HepG2 (cell line): ENCODE data around the gene MICA.

Source experiments
- HDAC6 ChIP-seq: fragments of 200-600 bp; sonication (generic); IDR thresholded peaks from 2 replicates; pipeline ENCODE4 v1.7.0; 2017; ENCODE audit warnings: mild to moderate bottlenecking, antibody characterized with exemption, low read length, low read depth
- NFAT5 ChIP-seq: sonication (generic); formaldehyde crosslinking; IDR thresholded peaks from 2 replicates; pipeline ENCODE4 v1.4.0; 2020; ENCODE audit warnings: missing genetic modification reagents
- POLR2AphosphoS5 ChIP-seq: IDR thresholded peaks from 2 replicates; pipeline ENCODE4 v1.6.1; 2012; ENCODE audit warnings: low read depth, low read length

DNA sequence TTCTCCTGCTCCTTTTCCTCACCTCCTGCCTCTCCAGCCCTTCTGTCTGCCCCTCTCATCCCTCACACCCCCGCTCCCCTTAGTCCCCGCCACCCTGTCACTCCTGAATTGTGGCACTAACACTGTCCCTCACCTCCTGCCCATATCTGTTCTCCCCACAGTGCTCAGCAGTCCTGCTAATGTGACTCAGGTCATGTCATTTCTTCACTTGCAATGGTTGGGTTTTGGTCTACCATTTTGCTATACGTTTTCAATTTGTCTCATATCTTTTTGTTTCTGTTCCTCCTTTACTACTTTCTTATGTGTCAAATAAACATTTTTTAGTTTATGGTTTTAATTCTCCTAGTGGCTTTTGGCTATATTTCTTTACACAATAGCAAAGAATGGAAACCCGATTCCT lies 45.1 kb upstream of the MICA start:
- TF ChIP-seq HDAC6 = no peak
- TF ChIP-seq POLR2AphosphoS5 = no peak
- no peak for TF ChIP-seq NFAT5 (CRISPR knock-in tag)
